Loucy (cell line): Measurements from ENCODE around the gene PLCG2.

ENCODE experiments used
- CTCF ChIP-seq: fragments of 200-600 bp; sonication (generic); conservative IDR thresholded peaks from 2 replicates; pipeline ENCODE4 v1.5.1; 2014; ENCODE audit warnings: mild to moderate bottlenecking, antibody characterized with exemption, low read length
- EZH2phosphoT487 ChIP-seq: fragments of 200-600 bp; IDR thresholded peaks from 2 replicates; pipeline ENCODE4 v1.6.1; 2018; ENCODE audit warnings: antibody characterized with exemption, mild to moderate bottlenecking, moderate library complexity, borderline replicate concordance

DNA sequence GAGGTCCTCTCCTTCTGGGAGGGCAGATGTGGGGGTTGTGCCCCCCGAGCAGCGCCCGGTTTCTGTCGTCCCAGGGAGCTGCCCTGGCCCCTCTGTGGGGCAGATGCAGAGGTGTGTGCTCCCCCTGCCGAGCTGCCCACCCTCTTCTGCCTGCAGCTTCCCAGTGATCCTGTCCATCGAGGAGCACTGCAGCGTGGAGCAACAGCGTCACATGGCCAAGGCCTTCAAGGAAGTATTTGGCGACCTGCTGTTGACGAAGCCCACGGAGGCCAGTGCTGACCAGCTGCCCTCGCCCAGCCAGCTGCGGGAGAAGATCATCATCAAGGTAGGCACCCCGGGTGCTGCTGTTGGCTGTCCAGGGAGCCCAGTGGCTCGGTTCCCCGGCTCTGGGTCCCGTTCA, 121.4 kb downstream of the PLCG2 start:
- TF ChIP-seq CTCF (no peak), EZH2phosphoT487 (no peak)
